MV-4-11 (cell line): ENCODE results near the gene ADARB2.

Experiments
- DNase-seq: peaks from one replicate; lab custom pipeline; 2025; lab: John Stamatoyannopoulos, UW

Gene ADARB2

DNA sequence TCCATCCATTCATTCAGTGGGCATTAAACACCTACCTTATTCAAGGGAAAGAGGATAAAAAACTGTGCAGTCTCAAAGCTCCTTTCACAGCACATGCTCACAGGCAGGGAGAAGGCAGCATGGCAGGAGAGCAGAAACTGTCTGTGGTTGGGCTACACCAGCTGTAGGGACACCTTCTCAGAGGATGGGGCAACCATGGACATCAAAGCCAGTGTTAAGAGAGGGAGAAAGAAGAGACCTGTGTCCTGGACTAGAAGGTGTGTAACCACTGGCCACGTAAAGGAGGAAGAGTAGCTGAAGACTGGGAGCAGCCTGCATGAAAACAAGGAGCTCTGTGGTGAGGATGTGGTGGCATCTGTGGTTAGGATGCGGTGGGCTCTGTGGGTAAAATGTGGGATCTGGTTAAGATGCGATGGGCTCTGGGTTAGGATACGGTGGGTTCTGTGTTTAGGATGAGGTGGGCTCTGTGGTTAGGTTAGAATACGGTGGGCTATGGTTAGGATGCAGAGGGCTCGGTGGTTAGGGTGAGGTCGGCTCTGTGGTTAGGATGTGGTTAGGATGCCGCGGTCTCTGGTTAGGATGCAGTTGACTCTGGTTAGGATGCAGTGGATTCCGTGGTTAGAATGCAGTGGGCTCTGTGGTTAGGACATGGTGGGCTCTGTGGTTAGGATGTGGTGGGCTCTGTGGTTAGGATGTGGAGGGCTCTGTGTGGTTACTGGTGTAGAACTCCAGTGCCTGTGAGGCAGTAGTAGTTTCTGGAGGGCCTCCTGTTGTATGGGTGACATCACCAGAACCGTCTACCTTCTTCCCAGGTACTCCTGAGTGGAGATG, 483.6 kb downstream of the ADARB2 start:
- no peak for DNase-seq

DNA sequence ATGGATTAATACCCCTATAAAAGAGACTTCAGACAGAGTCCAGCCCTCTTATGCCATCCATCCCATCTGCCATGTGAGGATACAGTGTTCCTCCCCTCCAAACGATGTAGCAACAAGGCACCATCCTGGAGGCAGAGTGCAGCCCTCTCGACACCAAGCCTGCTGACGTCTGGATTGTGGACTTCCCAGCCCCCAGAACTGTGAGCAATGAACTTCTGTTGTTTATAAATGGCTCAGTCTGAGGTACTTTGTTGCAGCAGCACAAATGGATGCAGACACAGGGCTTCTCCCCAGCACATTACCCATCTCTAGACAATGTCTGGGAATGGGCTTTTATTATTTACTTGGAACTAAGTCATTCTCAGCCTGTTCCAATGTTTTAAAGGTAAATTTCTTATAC, 485.6 kb downstream of the ADARB2 start:
- DNase-seq = no peak

GRCh38 chr10:1249142-1249920, 488.0 kb downstream of the ADARB2 start:
- no peak for DNase-seq

DNA sequence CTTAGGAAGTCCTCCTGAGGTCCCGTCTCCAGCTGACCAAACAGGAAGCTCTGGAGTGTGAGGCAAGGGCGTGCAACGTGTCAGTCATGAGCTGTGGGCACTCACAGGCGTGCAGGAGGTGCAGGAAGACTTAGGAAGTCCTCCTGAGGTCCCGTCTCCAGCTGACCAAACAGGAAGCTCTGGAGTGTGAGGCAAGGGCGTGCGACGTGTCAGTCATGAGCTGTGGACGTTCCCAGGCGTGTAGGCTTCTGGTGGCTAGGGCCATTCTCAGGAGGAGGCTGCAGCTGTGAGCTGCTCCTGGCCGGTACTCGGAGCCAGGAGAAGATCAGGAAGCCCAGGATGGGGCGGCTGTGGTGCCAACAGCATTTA, 489.1 kb downstream of the ADARB2 start:
- DNase-seq = peak; percentile 7

- no peak for DNase-seq
Observed at GRCh38 chr10:1247598-1248261, 489.6 kb downstream of the ADARB2 start.

DNA sequence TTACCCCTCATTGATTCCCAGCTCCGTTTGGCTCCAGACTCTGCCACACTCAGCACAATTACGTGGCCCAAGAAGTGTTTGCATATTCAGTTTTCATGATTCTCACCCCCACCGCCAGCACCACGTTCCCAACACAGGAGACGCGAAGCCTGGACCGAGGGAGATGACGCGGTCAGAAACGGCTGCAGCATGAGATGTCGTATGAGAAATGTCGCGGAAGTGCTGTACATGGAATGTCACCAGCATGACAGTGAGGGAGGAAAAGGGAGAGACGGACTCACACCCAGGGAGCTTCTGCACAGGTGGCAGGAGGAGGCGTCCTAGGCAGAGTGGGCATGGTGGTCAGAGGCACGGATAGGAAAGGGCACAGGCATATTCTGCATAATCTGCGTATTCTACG, 492.8 kb downstream of the ADARB2 start:
- no peak for DNase-seq

DNA sequence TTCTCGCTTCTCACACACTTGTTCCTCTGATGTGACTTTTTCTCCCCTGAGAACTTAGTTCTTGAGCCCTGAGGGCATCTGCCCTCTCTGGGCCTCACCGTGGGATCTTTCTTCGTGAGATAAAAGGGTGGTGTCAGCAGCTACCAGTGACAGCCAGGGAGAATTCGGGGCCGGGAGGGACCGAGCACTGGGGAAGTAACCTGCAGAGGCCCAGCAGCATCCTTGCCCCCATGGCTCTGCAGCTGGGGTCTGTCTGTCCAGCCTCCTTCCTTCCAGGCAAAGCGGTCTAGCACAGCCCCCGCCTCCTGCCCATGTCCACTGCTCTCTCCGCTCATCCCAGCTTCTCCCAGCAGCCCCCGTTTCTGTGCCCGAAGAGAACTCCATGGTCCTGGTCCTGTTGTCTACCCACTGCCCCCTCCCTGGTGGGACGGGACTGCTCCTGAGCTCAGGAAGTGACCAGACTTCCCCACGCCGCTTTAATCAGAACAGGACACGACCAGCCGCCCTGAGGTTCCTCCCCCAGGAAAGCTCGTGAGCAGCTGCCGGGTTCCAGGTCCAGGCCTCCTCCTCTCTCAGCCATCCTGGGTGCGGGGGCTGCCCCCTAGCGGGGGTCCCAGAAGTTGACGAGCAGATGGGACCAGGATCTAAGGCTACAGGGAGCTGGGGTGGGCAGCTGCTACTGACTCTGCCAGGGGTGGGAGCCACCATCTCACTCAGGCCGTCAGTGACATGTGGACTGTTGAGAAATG, 493.7 kb downstream of the ADARB2 start:
- DNase-seq = no peak

- no peak for DNase-seq
Observed at GRCh38 chr10:1242975-1243374, 494.4 kb downstream of the ADARB2 start.

- DNase-seq = no peak
Observed at GRCh38 chr10:1241973-1242935, 495.1 kb downstream of the ADARB2 start.

DNA sequence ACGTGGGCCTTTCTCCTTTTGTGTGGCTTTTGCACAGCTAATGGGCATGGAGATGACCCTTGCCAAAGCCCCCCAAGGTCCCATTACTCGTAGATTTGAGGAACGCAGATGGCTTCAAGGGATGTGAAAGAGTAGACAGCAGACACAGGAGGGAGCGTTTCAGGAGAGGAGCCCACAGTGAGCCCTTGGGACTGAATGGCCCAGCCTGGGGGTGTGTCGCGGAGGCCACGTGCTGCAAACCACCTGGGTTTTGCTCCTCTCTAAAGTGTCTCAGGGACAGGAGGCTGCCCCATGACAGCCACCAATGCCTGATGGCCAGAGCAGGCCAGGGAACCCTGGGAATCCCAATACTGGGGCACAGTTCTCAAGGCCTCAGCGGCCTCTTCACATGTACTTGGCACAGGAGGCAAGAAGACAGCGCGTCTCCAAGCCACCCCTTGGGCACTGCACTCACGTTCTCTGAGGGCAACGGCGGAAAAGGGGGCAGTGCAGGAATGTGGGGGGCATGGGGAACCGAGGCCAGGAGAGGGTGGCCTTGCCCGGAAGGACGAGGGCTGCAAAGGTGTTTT, 495.9 kb downstream of the ADARB2 start:
- DNase-seq = no peak

DNA sequence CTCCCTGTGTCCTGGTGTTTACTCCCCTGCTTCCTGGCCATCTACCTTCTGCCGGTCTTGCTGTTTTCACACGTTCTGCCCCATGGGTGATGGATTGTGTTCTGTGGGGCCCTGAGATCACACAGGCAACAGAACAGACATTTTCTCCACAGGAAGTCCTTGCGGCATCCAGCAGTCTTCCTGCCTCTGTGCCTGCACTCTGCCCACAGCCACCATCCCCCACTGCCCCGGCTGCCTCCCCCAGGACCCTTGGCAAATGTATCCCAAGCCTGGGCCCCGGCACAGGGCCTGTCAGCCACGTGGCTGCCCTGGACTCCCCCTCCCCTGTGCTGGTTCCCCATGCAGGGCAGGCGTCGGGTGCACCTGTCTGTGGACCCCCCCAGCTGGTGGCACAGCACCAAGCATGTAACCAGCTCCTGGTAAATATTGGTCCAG, 497.0 kb downstream of the ADARB2 start:
- no peak for DNase-seq

GRCh38 chr10:1233031-1233430, 504.3 kb downstream of the ADARB2 start:
- no peak for DNase-seq

GRCh38 chr10:1232164-1232911, 505.0 kb downstream of the ADARB2 start:
- DNase-seq = no peak

- no peak for DNase-seq
Observed at GRCh38 chr10:1230592-1231275, 506.6 kb downstream of the ADARB2 start.

GRCh38 chr10:1230138-1230537, 507.2 kb downstream of the ADARB2 start:
- DNase-seq = no peak

DNA sequence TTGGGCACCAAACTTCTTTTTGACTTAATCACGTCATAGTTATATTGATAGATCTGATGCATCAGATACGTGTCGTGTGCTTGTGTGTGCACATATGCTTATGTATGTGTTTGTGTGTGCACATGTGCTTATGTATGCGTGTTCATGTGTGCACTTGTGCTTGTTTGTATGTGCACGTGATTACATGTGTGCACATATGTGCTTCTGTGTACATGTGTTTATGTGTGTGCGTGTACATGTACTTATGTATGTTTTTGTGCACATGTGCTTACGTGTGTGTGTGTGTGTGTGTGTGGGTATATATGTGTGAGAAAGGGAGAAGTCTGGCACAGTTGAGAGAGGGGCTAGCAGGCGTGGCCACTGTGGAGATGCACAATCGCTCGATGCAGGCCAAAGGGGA, 507.8 kb downstream of the ADARB2 start:
- DNase-seq = no peak

DNA sequence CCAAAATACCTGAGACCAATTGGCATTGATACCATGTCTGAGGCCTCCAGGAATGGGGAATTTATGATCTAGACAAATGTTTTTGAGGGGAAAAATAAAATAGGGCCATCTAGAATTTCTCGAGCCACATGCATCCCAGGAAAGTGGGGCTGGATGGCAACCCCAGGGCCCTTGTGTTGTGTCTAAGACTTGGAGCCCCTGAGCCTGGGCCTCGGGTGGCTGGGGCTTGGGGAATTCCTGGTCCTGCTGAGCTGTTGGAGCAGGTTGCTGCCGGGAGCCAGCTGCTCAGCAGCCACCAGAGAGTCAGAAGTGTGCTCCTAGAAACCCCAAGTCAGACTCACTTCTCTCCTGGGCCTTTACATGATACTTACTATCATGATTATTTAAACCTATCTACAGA, 508.2 kb downstream of the ADARB2 start:
- DNase-seq = no peak

GRCh38 chr10:1228467-1228975, 508.8 kb downstream of the ADARB2 start:
- DNase-seq = no peak
